GM18508 (cell line): ENCODE results near the gene MICOS13.

Experiments
- ATAC-seq: cut with Tn5 transposase; IDR thresholded peaks from one replicate; pipeline ENCODE4 v1.9.1; 2021; ENCODE audit warnings: moderate number of reproducible peaks; ENCODE audit not compliant: insufficient read depth, unreplicated experiment

MICOS13 gene

GRCh38 chr19:5672708-5673459, 7.4 kb downstream of the MICOS13 start:
- no peak for ATAC-seq

- ATAC-seq = no peak
Observed at GRCh38 chr19:5671600-5671999, 8.7 kb downstream of the MICOS13 start.

DNA sequence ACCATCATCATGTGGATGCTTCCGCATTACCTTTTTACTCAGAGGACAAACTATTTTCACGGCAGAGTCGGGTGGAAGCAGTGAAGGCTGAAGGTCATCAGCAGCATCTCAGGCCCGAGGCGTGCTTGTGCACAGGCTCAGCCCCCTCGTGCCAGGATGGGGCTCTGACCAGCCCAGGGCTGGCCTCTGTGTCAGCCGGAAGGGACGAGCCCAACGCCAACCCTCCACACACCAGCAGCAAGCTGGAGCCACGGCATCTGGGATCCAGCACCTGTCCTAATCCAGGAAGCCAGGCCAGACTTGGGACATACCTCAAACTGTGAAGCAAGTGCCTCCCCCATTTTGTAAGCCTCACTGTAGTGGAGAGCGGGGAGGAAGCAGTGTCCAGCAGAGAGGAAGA, 11.1 kb downstream of the MICOS13 start:
- no peak for ATAC-seq

DNA sequence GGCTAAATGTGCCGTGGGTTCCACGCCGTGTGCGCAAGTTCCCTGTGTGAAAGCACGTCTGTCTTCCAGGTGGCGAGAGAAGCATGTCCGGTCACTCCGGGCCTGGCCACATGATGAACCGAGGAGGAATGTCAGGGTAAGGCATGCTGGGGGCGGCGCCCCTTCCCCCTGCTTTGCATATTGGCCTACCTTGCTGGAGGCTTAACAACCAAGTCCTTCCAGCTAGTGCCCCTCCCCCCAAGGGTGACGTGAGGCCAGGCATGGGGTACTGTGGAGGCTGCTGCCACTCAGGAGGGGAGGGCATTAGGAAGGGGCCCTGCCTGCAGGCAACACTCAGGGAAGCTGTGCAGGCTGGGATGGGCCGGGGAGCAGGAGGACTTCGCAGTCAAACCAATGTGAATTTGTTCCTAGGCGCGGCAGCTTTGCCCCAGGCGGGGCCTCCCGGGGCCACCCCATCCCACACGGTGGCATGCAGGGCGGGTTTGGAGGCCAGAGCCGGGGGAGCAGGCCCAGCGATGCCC, 12.5 kb downstream of the MICOS13 start:
- ATAC-seq = no peak

DNA sequence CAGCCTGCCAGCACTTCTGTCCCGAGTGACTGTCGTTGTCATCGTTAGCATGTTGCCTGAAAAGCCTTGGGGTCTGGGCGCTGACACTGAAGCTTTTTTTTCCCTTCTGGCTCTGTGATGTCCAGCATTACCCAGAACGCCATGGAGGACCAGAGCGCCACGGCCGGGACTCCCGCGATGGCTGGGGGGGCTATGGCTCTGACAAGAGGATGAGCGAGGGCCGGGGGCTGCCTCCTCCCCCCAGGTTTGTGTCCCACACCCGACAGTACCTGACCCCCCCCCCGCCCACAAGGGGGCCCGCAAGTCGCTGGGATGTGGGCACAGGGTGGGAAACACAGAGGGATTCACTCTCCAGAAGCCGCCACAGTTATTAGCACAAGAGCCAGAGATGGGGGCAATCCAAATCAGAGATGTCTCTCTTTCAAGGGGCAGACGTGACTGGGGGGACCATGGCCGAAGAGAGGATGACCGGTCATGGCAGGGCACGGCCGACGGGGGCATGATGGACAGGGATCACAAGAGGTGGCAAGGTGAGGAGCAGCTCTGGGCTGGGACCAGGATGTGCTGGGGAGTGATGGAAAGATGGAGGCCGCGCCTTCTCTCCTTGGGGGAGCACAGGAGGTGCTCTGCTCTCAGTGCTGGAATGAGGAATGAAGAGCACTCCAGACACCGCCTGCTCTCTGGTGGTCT, 13.2 kb downstream of the MICOS13 start:
- ATAC-seq = no peak

- ATAC-seq = no peak
Observed at GRCh38 chr19:5665781-5666513, 14.4 kb downstream of the MICOS13 start.

DNA sequence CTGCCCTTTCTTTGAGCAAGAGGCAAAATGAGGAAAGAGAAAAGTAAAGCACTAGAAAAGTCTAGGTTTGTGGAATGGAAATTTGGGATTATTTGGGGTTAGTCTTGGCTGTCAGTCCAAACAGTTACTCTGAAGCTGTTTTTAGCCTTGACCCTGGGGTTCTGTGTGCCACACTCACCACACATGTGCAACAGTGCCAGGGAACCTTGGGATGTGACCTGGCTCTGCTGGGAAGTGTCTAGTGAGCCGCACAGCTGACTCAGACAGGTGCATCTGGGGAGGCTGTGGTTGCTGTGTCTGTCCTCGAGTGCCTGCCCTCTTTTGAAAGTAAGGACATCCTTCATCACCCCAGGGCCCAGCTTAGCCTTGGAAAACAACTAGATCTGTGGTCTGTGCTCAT, 15.8 kb downstream of the MICOS13 start:
- ATAC-seq = no peak

DNA sequence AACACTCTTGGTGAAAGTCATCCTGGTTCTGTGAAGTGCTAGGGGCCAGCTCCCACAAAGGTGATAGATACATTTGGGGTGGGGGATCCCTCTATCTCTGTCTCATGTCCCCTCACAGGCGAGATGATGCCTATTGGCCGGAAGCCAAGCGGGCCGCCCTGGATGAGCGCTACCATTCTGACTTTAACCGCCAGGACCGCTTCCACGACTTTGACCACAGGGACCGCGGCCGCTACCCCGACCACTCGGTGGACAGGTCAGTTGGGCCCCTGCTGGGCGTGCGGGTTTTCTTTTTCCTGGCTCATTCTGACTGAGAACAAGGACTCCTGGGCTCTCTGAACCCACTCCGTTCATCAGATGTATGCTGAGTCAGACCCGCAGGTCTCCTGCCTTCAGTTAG, 16.4 kb downstream of the MICOS13 start:
- no peak for ATAC-seq

DNA sequence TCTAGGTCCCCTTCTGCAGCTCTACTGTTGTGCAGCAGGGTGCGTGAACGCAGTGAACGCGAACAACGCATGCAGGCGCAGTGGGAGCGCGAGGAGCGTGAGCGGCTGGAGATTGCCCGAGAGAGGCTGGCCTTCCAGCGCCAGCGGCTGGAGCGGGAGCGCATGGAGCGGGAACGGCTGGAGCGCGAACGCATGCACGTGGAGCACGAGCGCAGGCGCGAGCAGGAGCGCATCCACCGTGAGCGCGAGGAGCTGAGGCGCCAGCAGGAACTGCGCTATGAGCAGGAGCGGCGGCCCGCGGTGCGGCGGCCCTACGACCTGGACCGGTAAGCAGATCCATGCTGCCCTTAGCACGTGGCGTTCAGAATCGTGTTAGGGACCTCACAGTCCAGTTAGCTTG, 18.8 kb downstream of the MICOS13 start:
- no peak for ATAC-seq

- no peak for ATAC-seq
Observed at GRCh38 chr19:5655412-5655811, 24.9 kb downstream of the MICOS13 start.

DNA sequence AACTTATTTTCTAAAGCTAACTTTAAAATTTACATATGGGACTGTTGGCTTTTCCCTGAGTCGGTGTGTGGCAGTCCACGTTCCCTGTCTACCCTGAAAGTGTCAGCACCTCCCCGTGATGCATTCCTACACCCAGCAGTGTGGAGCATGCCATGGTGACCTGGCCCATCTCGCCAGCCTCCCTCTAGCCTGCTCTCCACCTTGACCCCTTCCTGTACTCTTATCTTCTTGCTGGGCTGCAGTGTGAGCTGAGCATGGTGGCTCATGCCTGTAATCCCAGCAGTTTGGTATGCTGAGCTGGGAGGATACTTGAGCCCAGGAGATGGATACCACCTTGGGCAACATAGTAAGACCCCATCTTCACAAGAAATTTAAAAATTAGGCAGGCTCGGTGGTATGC, 25.4 kb downstream of the MICOS13 start:
- no peak for ATAC-seq

GRCh38 chr19:5652261-5652660, 28.1 kb downstream of the MICOS13 start:
- ATAC-seq = no peak

- no peak for ATAC-seq
Observed at GRCh38 chr19:5651361-5651760, 29.0 kb downstream of the MICOS13 start.

DNA sequence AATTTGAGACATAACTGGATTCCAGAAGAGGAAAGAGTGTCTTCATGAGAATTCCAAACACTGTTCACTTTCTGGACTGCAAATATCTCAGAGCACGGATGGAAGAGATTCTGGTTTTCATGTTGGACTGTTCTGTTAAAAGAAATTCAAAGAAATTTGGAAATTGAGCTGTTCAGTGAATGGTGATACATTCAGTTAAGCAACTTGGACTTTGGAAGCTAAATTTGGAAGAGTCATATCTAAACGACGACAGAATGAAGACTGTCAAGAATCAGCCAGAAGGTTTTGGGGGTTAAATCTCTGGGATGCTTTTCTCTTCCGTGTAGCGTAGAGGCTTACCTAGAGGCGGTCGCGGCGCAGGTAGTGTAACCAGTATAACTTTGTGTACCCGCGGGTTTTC, 31.9 kb downstream of the MICOS13 start:
- no peak for ATAC-seq

DNA sequence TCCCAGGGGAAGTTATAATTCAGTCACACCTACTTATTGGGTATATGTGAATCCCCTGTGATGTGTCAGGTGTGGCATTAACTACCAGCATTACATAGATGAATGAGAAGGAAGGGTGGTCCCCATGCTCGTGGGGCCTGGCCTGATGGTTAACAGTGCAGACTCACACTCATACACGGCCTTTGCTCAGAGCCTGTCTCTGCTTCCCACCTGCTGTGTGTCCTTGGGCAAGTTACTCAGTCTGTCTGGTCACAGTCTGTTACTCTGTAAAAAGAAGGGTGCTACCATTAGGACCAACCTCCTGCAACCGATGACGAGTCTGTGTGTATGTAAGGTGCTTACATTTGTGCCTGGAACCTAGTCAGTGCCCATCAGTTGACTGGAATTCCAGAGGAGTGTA, 33.6 kb downstream of the MICOS13 start:
- ATAC-seq = no peak

DNA sequence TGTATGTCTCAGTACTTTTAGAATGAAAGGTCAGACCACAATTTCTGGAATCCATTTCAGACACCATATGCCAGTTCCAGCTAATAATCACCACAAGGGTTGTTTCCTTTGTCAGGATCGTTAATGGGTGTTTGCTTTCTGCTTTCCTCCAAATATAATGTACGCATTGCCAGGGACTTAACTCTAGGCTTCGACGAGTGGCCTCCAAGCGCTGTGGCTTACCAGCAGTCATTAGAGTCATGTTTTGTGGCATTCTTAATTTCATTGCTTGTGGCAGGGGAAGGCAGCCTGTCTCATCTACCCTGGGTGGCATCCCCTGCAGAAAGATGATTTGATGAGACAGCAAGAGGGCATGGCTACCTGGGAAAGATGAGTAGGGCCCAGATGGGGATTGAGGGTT, 34.9 kb downstream of the MICOS13 start:
- ATAC-seq = no peak

DNA sequence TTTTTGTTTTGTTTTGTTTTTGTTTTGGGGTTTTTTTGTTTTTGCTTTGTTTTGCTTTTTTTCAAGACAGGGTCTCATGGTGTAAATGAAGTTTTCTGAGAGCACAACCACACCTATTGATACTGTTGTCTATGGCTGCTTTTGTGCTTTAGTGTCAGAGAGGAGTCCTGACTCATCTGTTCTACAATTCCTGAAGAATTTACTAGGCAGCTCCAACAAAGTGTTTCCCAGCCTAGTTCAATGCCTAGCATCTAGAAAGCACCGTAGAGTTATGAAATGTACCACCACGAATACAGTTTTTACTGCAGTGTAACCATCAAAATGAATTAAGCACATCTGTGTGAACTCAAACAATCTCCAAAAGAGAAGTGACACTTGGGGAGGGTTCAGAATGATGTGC, 36.3 kb downstream of the MICOS13 start:
- ATAC-seq = no peak

DNA sequence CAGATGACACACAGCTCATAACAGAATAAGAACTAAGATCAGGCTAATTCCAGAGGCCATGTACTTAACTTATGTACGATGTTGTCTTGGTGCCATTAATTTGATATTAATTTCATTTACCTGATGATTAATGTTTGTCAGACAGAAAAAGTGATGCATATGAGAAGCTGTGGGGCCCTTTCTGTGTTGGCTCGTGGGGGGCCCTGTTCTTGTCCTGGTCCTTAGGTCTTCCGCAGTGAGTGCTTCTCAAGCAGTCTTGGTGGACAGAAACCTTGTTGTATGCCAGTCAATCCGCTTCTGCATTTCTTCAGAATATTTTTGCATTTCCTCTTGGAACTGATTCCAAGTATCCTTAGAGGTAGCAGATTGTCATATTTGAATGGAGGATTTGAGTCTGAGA, 37.3 kb downstream of the MICOS13 start:
- ATAC-seq = no peak

DNA sequence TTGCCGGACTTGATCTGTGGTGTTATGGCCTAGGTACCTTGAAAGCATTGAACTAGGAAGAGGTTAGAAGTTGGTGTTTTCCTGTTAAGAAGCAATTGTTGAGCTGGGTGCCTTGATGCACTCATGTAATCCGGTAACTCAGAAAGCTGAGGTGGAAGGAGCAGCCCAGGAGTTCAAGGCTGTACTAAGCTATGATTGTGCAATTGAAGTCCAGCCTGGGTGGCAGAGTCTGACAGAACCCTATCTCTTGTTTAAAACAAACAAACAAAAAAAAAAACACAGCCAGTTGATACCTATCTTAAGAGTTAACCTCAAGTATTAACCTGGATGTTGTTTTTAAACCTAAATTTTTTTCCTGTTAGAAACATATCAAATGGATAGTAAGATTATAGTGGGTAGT, 38.1 kb downstream of the MICOS13 start:
- no peak for ATAC-seq

DNA sequence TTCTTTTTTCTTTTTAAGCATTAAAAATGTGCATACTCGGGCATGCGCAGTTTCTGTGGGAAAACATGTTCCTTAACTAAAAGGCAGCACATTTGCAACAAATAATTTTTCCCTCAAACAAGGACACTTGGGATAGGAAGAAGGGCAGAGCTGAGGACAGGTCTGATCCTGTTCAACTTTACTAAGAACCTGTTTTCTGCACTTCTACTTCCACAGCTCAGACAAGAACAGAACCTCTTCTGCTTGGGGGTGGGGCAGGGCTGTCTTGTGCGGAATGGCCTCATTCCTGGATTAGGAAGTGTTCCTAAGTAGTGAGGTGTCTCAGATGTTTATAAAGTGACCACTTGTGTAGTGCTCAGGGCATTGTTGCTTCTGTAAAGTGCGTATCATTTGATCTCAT, 39.1 kb downstream of the MICOS13 start:
- no peak for ATAC-seq

DNA sequence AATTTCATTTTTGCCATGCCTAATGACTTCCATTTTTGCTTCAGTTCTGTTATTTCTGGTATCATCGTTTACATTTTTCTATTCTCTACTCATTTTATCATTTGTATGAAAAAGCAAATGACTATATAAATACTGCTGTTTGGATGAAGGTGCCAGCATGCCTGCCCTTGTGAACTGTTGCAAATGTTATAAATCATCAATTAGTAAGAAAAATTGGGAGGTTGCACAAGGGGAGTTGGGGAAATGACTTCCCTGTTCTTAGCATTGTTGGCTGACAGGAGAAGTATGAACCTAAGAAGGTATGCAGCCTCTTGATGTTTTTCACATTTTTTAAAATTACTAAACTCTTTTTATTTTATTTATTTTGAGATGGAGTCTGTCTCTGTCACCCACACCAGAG, 42.3 kb downstream of the MICOS13 start:
- ATAC-seq = no peak
